Measurements from ENCODE around the gene TARP.
A peak's percentile ranks its signal among the peaks of the same experiment; 100 is the strongest.

TARP gene

GRCh38 chr7:38223306-38223705, 50.1 kb downstream of the TARP start:
- no peaks in the 10 kb centered on the region for H3K36me3 ChIP-seq (ENCODE audit: low read depth)
- no peak overlapping the region for H2AFZ ChIP-seq
- no peak overlapping the region for H3K4me2 ChIP-seq
- no peaks in the 10 kb centered on the region for H3K27me3 ChIP-seq (ENCODE audit: insufficient read depth, low read depth)
- intact Hi-C loops (cut with micrococcal nuclease; ENCODE audit: unreplicated experiment): loop anchor here (2.0 to 10.0 kb wide), 4 partner anchors 45 to 321 kb away; partner anchors contain the start of genes SFRP4 and STARD3NL
- no peaks in the 10 kb centered on the region for H3K79me2 ChIP-seq (ENCODE audit: low read depth)
- H3K4me3 ChIP-seq: no peak overlapping the region
- H3K9me2 ChIP-seq (ENCODE audit: insufficient read depth): no peaks in the 10 kb centered on the region
- no peak for TF ChIP-seq CTCF (conservative IDR thresholded peaks at IDR 0.05)
- no peak for TF ChIP-seq EZH2 (IDR thresholded peaks at IDR 0.05; ENCODE audit: low read depth)
- CTCF ChIA-PET: interaction anchor here (0.7 to 1.2 kb wide), 3 partner anchors 114 to 866 kb away, joined by 3 to 6 read pairs (median 5); no protein-coding TSS in a partner anchor
- no peak for DNase-seq
- H3K9me3 ChIP-seq (ENCODE audit: insufficient read depth, low read depth): no peaks in the 10 kb centered on the region
- BruUV-seq (replicated peaks): no TSS peak
- no peaks in the 10 kb centered on the region for H3K4me1 ChIP-seq (replicated peaks; ENCODE audit: insufficient read depth)
- H3F3A ChIP-seq (ENCODE audit: insufficient read depth, low read depth): no peaks in the 10 kb centered on the region
- POLR2A ChIA-PET (ENCODE audit: unreplicated experiment): no interaction called here
- H3K27ac ChIP-seq: no peak overlapping the region
- no peaks in the 10 kb centered on the region for H4K20me1 ChIP-seq (ENCODE audit: insufficient read depth)

GRCh38 chr7:38222481-38223096, 50.8 kb downstream of the TARP start:
- H3K4me3 ChIP-seq: no peak overlapping the region
- H3K36me3 ChIP-seq (ENCODE audit: low read depth): no peaks in the 10 kb centered on the region
- H3K4me2 ChIP-seq: no peak overlapping the region
- no peak overlapping the region for H2AFZ ChIP-seq
- intact Hi-C loops (cut with micrococcal nuclease; ENCODE audit: unreplicated experiment): loop anchor here (1.0 to 10.0 kb wide), 5 partner anchors 44 to 320 kb away; partner anchors contain the start of genes SFRP4 and STARD3NL
- CTCF ChIA-PET: interaction anchor here (0.7 to 1.2 kb wide), 4 partner anchors 102 to 116 kb away, joined by 3 to 8 read pairs (median 6); no protein-coding TSS in a partner anchor
- H3F3A ChIP-seq (ENCODE audit: insufficient read depth, low read depth): no peaks in the 10 kb centered on the region
- H4K20me1 ChIP-seq (ENCODE audit: insufficient read depth): no peaks in the 10 kb centered on the region
- H3K4me1 ChIP-seq (replicated peaks; ENCODE audit: insufficient read depth): no peaks in the 10 kb centered on the region
- H3K9me3 ChIP-seq (ENCODE audit: insufficient read depth, low read depth): no peaks in the 10 kb centered on the region
- POLR2A ChIA-PET (ENCODE audit: unreplicated experiment): no interaction called here
- peak in 1 of 2 experiments; percentile 20 for DNase-seq
- H3K27ac ChIP-seq: no peak overlapping the region
- no peaks in the 10 kb centered on the region for H3K9me2 ChIP-seq (ENCODE audit: insufficient read depth)
- no TSS peak for BruUV-seq (replicated peaks)
- no peaks in the 10 kb centered on the region for H3K79me2 ChIP-seq (ENCODE audit: low read depth)
- H3K27me3 ChIP-seq (ENCODE audit: insufficient read depth, low read depth): no peaks in the 10 kb centered on the region
- TF ChIP-seq EZH2 (IDR thresholded peaks at IDR 0.05; ENCODE audit: low read depth) (no peak), CTCF (conservative IDR thresholded peaks at IDR 0.05) (peak; percentile 98)

- Histone ChIP-seq H2AFZ (no peak overlapping the region), H3K36me3 (ENCODE audit: low read depth) (no peaks in the 10 kb centered on the region), H3K4me1 (replicated peaks; ENCODE audit: insufficient read depth) (no peaks in the 10 kb centered on the region), H3K27me3 (ENCODE audit: insufficient read depth, low read depth) (no peaks in the 10 kb centered on the region), H4K20me1 (ENCODE audit: insufficient read depth) (no peaks in the 10 kb centered on the region), H3K9me2 (ENCODE audit: insufficient read depth) (no peaks in the 10 kb centered on the region), H3K4me2 (no peak overlapping the region), H3K4me3 (no peak overlapping the region), H3K79me2 (ENCODE audit: low read depth) (no peaks in the 10 kb centered on the region), H3K9me3 (ENCODE audit: insufficient read depth, low read depth) (no peaks in the 10 kb centered on the region), H3F3A (ENCODE audit: insufficient read depth, low read depth) (no peaks in the 10 kb centered on the region), H3K27ac (no peak overlapping the region)
- TF ChIP-seq CTCF (conservative IDR thresholded peaks at IDR 0.05) (no peak), EZH2 (IDR thresholded peaks at IDR 0.05; ENCODE audit: low read depth) (no peak)
- intact Hi-C loops (cut with micrococcal nuclease; ENCODE audit: unreplicated experiment): loop anchor here (5.0 to 10.0 kb wide), 3 partner anchors 114 to 318 kb away; partner anchors contain the start of gene SFRP4
- BruUV-seq (replicated peaks): no TSS peak
- POLR2A ChIA-PET (ENCODE audit: unreplicated experiment): no interaction called here
- DNase-seq: no peak
- CTCF ChIA-PET: no interaction called here
These were observed 53.0 kb downstream of the TARP start for GRCh38 chr7:38220452-38220851.
